GM12878 (cell line): ENCODE measurements around the gene TPD52L2. TPM values are rescaled to one million over a fixed set of nuclear protein-coding genes. Genes with fewer than 3 reads are reported as not detected.

Experiments used
- ATAC-seq: fragments of 200-7000 bp; cut with Tn5 transposase; 3 replicates; pipeline ENCODE4 v1.9.1; 2020; ENCODE audit warnings: mild to moderate bottlenecking, moderate library complexity
- BruUV-seq: library from RNA; stranded (reverse); fragments of 400-500 nt; replicated peaks from 2 replicates; lab custom pipeline; 2021; lab: Mats Ljungman, UMichigan
- CTCF ChIA-PET: fragments of 300-600 bp; sonication (Branson Sonifier 250); formaldehyde crosslinking; extraction: SDS; loops from one replicate; lab custom pipeline; 2021; ENCODE audit warnings: inconsistent platforms; lab: Yijun Ruan, JAX
- POLR2A ChIA-PET: fragments of 350-600 bp; formaldehyde crosslinking; extraction: SDS; loops from one replicate; lab custom pipeline; 2021; ENCODE audit warnings: inconsistent platforms; lab: Charles Lee
- RAD21 ChIA-PET: fragments of 300-600 bp; sonication (Branson Sonifier 250); formaldehyde crosslinking; loops from one replicate; lab custom pipeline; 2023; ENCODE audit warnings: antibody characterized with exemption; ENCODE audit not compliant: unreplicated experiment; lab: Charles Lee
- SMC1A ChIA-PET: fragments of 300-600 bp; sonication (Branson Sonifier 250); formaldehyde crosslinking; loops from one replicate; lab custom pipeline; 2023; ENCODE audit not compliant: unreplicated experiment, uncharacterized antibody; lab: Charles Lee
- DNase-seq: peaks from one replicate; pipeline ENCODE4 v3.0.0-alpha.2; 2011; ENCODE audit warnings: low read depth, low spot score
- FAIRE-seq: peaks from 3 replicates; lab custom pipeline; 2011; peaks lifted over from hg19 to GRCh38; lab: Jason Lieb, UNC
- H2AFZ ChIP-seq: 2 replicates; pipeline ENCODE4 v1.6.0; 2011; ENCODE audit warnings: low read depth, low read length, control low read depth; ENCODE audit not compliant: control insufficient read depth
- H3K27ac ChIP-seq: 2 replicates; pipeline ENCODE4 v1.5.1; 2011; ENCODE audit warnings: control low read depth; ENCODE audit not compliant: control insufficient read depth, insufficient read depth
- H3K27me3 ChIP-seq, 2 experiments: replicated peaks in 1 of 2; 2 replicates each; pipeline versions ENCODE4 v1.6.0 to v1.6.1; 2011; ENCODE audit warnings: low read length in 1 of 2; ENCODE audit not compliant: control insufficient read depth in 2 of 2, insufficient read depth in 2 of 2
- H3K36me3 ChIP-seq, 2 experiments: 2 replicates each; pipeline ENCODE4 v1.5.1; 2011; ENCODE audit warnings: low read length in 1 of 2; ENCODE audit not compliant: control insufficient read depth in 2 of 2, insufficient read depth in 2 of 2
- H3K4me1 ChIP-seq: 2 replicates; pipeline ENCODE4 v1.6.1; 2011; ENCODE audit warnings: mild to moderate bottlenecking, low read length, moderate library complexity, mixed read lengths; ENCODE audit not compliant: control insufficient read depth, insufficient read depth
- H3K4me2 ChIP-seq: 2 replicates; pipeline ENCODE4 v1.6.0; 2011; ENCODE audit warnings: control low read depth; ENCODE audit not compliant: control insufficient read depth, insufficient read depth
- H3K4me3 ChIP-seq: fragments of 200-600 bp; sonication (generic); 2 replicates; pipeline ENCODE4 v1.5.1; 2016
- H3K79me2 ChIP-seq: 2 replicates; pipeline ENCODE4 v1.6.0; 2011; ENCODE audit warnings: low read length; ENCODE audit not compliant: control insufficient read depth, insufficient read depth
- H3K9ac ChIP-seq: 2 replicates; pipeline ENCODE4 v1.8.0; 2011; ENCODE audit warnings: low read length, control low read depth, mixed read lengths; ENCODE audit not compliant: control insufficient read depth, insufficient read depth
- H3K9me3 ChIP-seq: replicated peaks from 3 replicates; pipeline ENCODE4 v1.5.1; 2011; ENCODE audit warnings: mild to moderate bottlenecking, low read length; ENCODE audit not compliant: control insufficient read depth, insufficient read depth
- H4K20me1 ChIP-seq: 2 replicates; pipeline ENCODE4 v1.6.0; 2011; ENCODE audit not compliant: control insufficient read depth, insufficient read depth
- ATF2 ChIP-seq: IDR thresholded peaks from 2 replicates; pipeline ENCODE4 v1.6.1; 2012; ENCODE audit warnings: low read length, inconsistent platforms
- FOS ChIP-seq: IDR thresholded peaks from 3 replicates; pipeline ENCODE4 v1.6.1; 2011; ENCODE audit warnings: borderline replicate concordance; ENCODE audit not compliant: insufficient read length; ENCODE audit errors: extremely low read depth
- FOXM1 ChIP-seq: IDR thresholded peaks from 2 replicates; pipeline ENCODE4 v1.6.1; 2012; ENCODE audit warnings: low read depth, mild to moderate bottlenecking, inconsistent platforms, low read length, moderate library complexity
- IRF3 ChIP-seq: fragments of 450-650 bp; IDR thresholded peaks from 2 replicates; pipeline ENCODE4 v1.6.1; 2014; ENCODE audit warnings: mild to moderate bottlenecking
- JUND ChIP-seq: IDR thresholded peaks from 2 replicates; pipeline ENCODE4 v1.6.1; 2012; ENCODE audit warnings: low read depth, mild to moderate bottlenecking, low read length, improper control_type of control experiment, moderate library complexity
- MEF2B ChIP-seq: fragments of 450-650 bp; IDR thresholded peaks from 2 replicates; pipeline ENCODE4 v1.6.1; 2018; ENCODE audit warnings: mild to moderate bottlenecking, moderate library complexity; ENCODE audit not compliant: partially characterized antibody, poor library complexity, severe bottlenecking
- NFYB ChIP-seq: IDR thresholded peaks from 2 replicates; pipeline ENCODE4 v1.6.1; 2011; ENCODE audit warnings: low read depth, mild to moderate bottlenecking, low read length, improper control_type of control experiment, moderate library complexity; ENCODE audit not compliant: insufficient read depth
- NKRF ChIP-seq: fragments of 450-650 bp; conservative IDR thresholded peaks from 2 replicates; pipeline ENCODE4 v1.6.1; 2017; ENCODE audit warnings: mild to moderate bottlenecking, moderate library complexity
- PKNOX1 ChIP-seq: fragments of 450-650 bp; IDR thresholded peaks from 2 replicates; pipeline ENCODE4 v1.6.1; 2016; ENCODE audit warnings: mild to moderate bottlenecking
- PRDM15 ChIP-seq: fragments of 450-650 bp; formaldehyde crosslinking; IDR thresholded peaks from 2 replicates; pipeline ENCODE4 v1.4.0; 2020; ENCODE audit warnings: mild to moderate bottlenecking, moderate library complexity
- SUZ12 ChIP-seq: fragments of 200-600 bp; sonication (generic); IDR thresholded peaks from one replicate; pipeline ENCODE4 v1.6.1; 2018; ENCODE audit warnings: antibody characterized with exemption, mild to moderate bottlenecking; ENCODE audit not compliant: unreplicated experiment
- TAF1 ChIP-seq: IDR thresholded peaks from 2 replicates; pipeline ENCODE4 v1.6.1; 2011; ENCODE audit warnings: mild to moderate bottlenecking, low read depth, low read length, borderline replicate concordance
- ZZZ3 ChIP-seq: IDR thresholded peaks from 2 replicates; pipeline ENCODE4 v1.6.1; 2011; ENCODE audit warnings: low read depth; ENCODE audit not compliant: control insufficient read depth, insufficient read length
- WGBS: methylation state at CpG from one replicate; pipeline ENCODE4 v1.1.6; 2016; ENCODE audit warnings: low lambda C conversion rate; ENCODE audit not compliant: insufficient replicate concordance, insufficient coverage; ENCODE audit errors: missing lambda C conversion rate; 5-methylcytosine and 5-hydroxymethylcytosine counted together
- in situ Hi-C: fragments of 300-500 bp; cut with MboI; formaldehyde crosslinking; loops from 9 replicates; pipeline ENCODE4 v1.14.3; 2018; ENCODE audit warnings: mixed read lengths
- intact Hi-C: fragments of 100-400 bp; cut with micrococcal nuclease; formaldehyde crosslinking; loops from one replicate; pipeline ENCODE4 v1.14.2; 2022; ENCODE audit not compliant: unreplicated experiment
- polyA plus RNA-seq, 11 experiments: library from polyadenylated mRNA; depleted of rRNA in 4 of 11; unstranded in 6 of 11; stranded (reverse) in 5 of 11; fragments of >200 nt; fragmentation: Nextera tagmentation in 4 of 11; fragmentation: Illumina TruSeq in 1 of 11; extraction: Ambion mirVana in 4 of 11; extraction: Trizol in 1 of 11; gene quantifications; 1 replicate in 1 of 11; 2 replicates in 10 of 11; pipeline versions ENCODE4 v1.2.1 to v1.2.3, GENCODE V29; 2011 to 2016; ENCODE audit warnings: inconsistent platforms in 2 of 11, missing spikeins in 2 of 11, low read depth in 1 of 11
- total RNA-seq, 4 experiments: library from RNA; depleted of rRNA in 3 of 4; stranded (reverse); fragments of >200 nt in 3 of 4; fragmentation: Illumina TruSeq in 1 of 4; extraction: Trizol in 1 of 4; gene quantifications; 2 replicates each; pipeline versions ENCODE4 v1.2.1 to v1.2.3, GENCODE V29; 2013 to 2021

The TPD52L2 gene
- total and polyA plus RNA-seq, 10 of the 15 experiments (the other 5 are each of a cell fraction or from before 2014, with no cell fraction given), result 1.6 to 71.0 (median 46.3) TPM

- no peak overlapping the region for H3K4me3 ChIP-seq
- peaks cover 4% of the 10 kb centered on the region; the same call in 1 of the 2 replicates for H3K4me1 ChIP-seq
- ChIA-PET RAD21 (no interaction called here), POLR2A (interaction anchor here (0.6 kb wide), 1 partner anchor 116 kb away, joined by 3 read pairs; no protein-coding TSS in a partner anchor), CTCF (interaction anchor here (1.1 kb wide), 1 partner anchor 16 kb away, joined by 3 read pairs; no protein-coding TSS in a partner anchor), SMC1A (no interaction called here)
- no peak overlapping the region for H3K27ac ChIP-seq
- H4K20me1 ChIP-seq, result peaks cover 7% of the 10 kb centered on the region; the same call in 1 of the 2 replicates
- no peaks in the 10 kb centered on the region for H3K79me2 ChIP-seq
- FAIRE-seq, result no peak
- no peak overlapping the region for H3K4me2 ChIP-seq
- ATAC-seq, result no peak
- H2AFZ ChIP-seq, result no peak overlapping the region
- no peak overlapping the region for H3K9ac ChIP-seq
- 68% methylated on average over 13 of the region's 13 CpGs for WGBS
- in situ Hi-C loops, result no loop called here
- no peak for DNase-seq
- no peaks in the 10 kb centered on the region for H3K36me3 ChIP-seq
- intact Hi-C loops, result no loop called here
- H3K9me3 ChIP-seq, result no peaks in the 10 kb centered on the region
- H3K27me3 ChIP-seq, result peaks cover 9 to 11% of the 10 kb centered on the region in 2 experiments; a peak in 3 of 4 replicates
- no TSS peak for BruUV-seq
- TF ChIP-seq FOXM1 (no peak), PKNOX1 (no peak), PRDM15 (CRISPR knock-in tag) (no peak), SUZ12 (no peak), JUND (no peak), ATF2 (no peak), NFYB (no peak), TAF1 (no peak), MEF2B (no peak), IRF3 (no peak), NKRF (no peak), ZZZ3 (no peak), FOS (no peak)
Observed at GRCh38 chr20:63826753-63827152, 38.3 kb upstream of the TPD52L2 start.
